ENCODE measurements around the gene SNRPB. TPM values are rescaled to one million over a fixed set of nuclear protein-coding genes. Genes with fewer than 3 reads are reported as not detected.

The SNRPB gene
- total and polyA plus RNA-seq, 2 experiments from 2014 or later: 784 to 785 TPM

Small RNA genes lying within 50 kb of the gene (small RNA-seq; reads per million reads assigned to genes)
- gene RF00019 (ENCODE audit: low replicate concordance): not detected

Other genes with a start within 250 kb of the SNRPB start
- 0.08 TPM in 1 of 2 replicates, not detected in the other for gene TGM3, start 174.8 kb downstream of the SNRPB start, total RNA-seq (2014; rRNA removed; shearing (Covaris generic))
- gene TGM3, start 174.8 kb downstream of the SNRPB start, polyA plus RNA-seq (2016; fragmentation: Nextera tagmentation; extraction: Ambion mirVana): 0.08 TPM in 1 of 2 replicates, not detected in the other
- not detected in 2 replicates for gene TGM6, start 89.9 kb downstream of the SNRPB start, total RNA-seq (2014; rRNA removed; shearing (Covaris generic))
- not detected in 2 replicates for gene TGM6, start 89.9 kb downstream of the SNRPB start, polyA plus RNA-seq (2016; fragmentation: Nextera tagmentation; extraction: Ambion mirVana)
- 1.6 and 6.4 TPM in 2 replicates for gene ZNF343, start 38.1 kb upstream of the SNRPB start, total RNA-seq (2014; rRNA removed; shearing (Covaris generic))
- 1.1 and 2.4 TPM in 2 replicates for gene ZNF343, start 38.1 kb upstream of the SNRPB start, polyA plus RNA-seq (2016; fragmentation: Nextera tagmentation; extraction: Ambion mirVana)
- gene TMC2, start 65.8 kb upstream of the SNRPB start, total RNA-seq (2014; rRNA removed; shearing (Covaris generic)): 0.12 TPM in 1 of 2 replicates, not detected in the other
- gene TMC2, start 65.8 kb upstream of the SNRPB start, polyA plus RNA-seq (2016; fragmentation: Nextera tagmentation; extraction: Ambion mirVana): not detected in 2 replicates
- gene NOP56, start 181.8 kb upstream of the SNRPB start, total RNA-seq (2014; rRNA removed; shearing (Covaris generic)): 429 and 447 TPM in 2 replicates
- 569 and 576 TPM in 2 replicates for gene NOP56, start 181.8 kb upstream of the SNRPB start, polyA plus RNA-seq (2016; fragmentation: Nextera tagmentation; extraction: Ambion mirVana)
- 126 and 141 TPM in 2 replicates for gene IDH3B, start 193.4 kb upstream of the SNRPB start, total RNA-seq (2014; rRNA removed; shearing (Covaris generic))
- gene IDH3B, start 193.4 kb upstream of the SNRPB start, polyA plus RNA-seq (2016; fragmentation: Nextera tagmentation; extraction: Ambion mirVana): 77.7 and 87.1 TPM in 2 replicates
- gene EBF4, start 222.0 kb upstream of the SNRPB start, total RNA-seq (2014; rRNA removed; shearing (Covaris generic)): 0.50 and 0.66 TPM in 2 replicates
- gene EBF4, start 222.0 kb upstream of the SNRPB start, polyA plus RNA-seq (2016; fragmentation: Nextera tagmentation; extraction: Ambion mirVana): 1.4 and 1.6 TPM in 2 replicates